Activated CD4-positive, alpha-beta memory T cell treated with anti-CD3 and anti-CD28 coated beads, Interleukin-2, amount 10 ng/mL, durations not matched to agents 7 days and 5 days (primary cell): ENCODE measurements around the gene ZNF775. TPM values are rescaled to one million over a fixed set of nuclear protein-coding genes. Genes with fewer than 3 reads are reported as not detected.

ENCODE experiments used
- CTCF ChIA-PET: fragments of 350-600 bp; sonication (Branson Sonifier 250); formaldehyde crosslinking; loops from one replicate; lab custom pipeline; 2021; ENCODE audit warnings: antibody characterized with exemption, inconsistent platforms; lab: Charles Lee
- POLR2A ChIA-PET: fragments of 350-600 bp; sonication (Branson Sonifier 250); formaldehyde crosslinking; loops from one replicate; lab custom pipeline; 2021; ENCODE audit warnings: antibody characterized with exemption; lab: Charles Lee
- DNase-seq: peaks from one replicate; pipeline ENCODE4 v3.0.0-alpha.2; 2020
- H3K27ac Mint-ChIP-seq: one replicate; pipeline ENCODE4 v1.8.0; 2021; ENCODE audit warnings: mild to moderate bottlenecking, mixed read lengths
- H3K27me3 Mint-ChIP-seq: one replicate; pipeline ENCODE4 v1.8.0; 2021; ENCODE audit warnings: mixed read lengths
- H3K36me3 Mint-ChIP-seq: one replicate; pipeline ENCODE4 v1.8.0; 2021; ENCODE audit warnings: low read depth, mixed read lengths
- H3K4me1 Mint-ChIP-seq: one replicate; pipeline ENCODE4 v1.8.0; 2021; ENCODE audit warnings: mixed read lengths
- H3K4me3 Mint-ChIP-seq: one replicate; pipeline ENCODE4 v1.8.0; 2021; ENCODE audit warnings: mild to moderate bottlenecking, mixed read lengths
- H3K9me3 Mint-ChIP-seq: one replicate; pipeline ENCODE4 v1.8.0; 2021; ENCODE audit warnings: mixed read lengths
- total RNA-seq, 2 experiments: library from RNA; stranded (reverse); gene quantifications; one replicate each; pipeline ENCODE4 v1.2.3, GENCODE V29; 2021

Gene ZNF775
- total RNA-seq, 2 experiments from 2014 or later, result 6.4 to 7.1 TPM

GRCh38 chr7:150420987-150421674 lies 42.0 kb downstream of the ZNF775 start:
- Mint-ChIP-seq H3K27me3 (peaks cover 6% of the 10 kb centered on the region), H3K27ac (no peak overlapping the region), H3K4me3 (no peak overlapping the region), H3K4me1 (peaks cover 7% of the 10 kb centered on the region), H3K36me3 (no peaks in the 10 kb centered on the region), H3K9me3 (no peaks in the 10 kb centered on the region)
- ChIA-PET CTCF (interaction anchor here (0.8 to 2.0 kb wide), 11 partner anchors 10 to 295 kb away, joined by 3 to 7 read pairs (median 3); partner anchors contain the start of gene GIMAP1), POLR2A (no interaction called here)
- peak; percentile 87 for DNase-seq

- CTCF ChIA-PET, result interaction anchor here (0.8 to 2.0 kb wide), 11 partner anchors 10 to 294 kb away, joined by 3 to 7 read pairs (median 3); partner anchors contain the start of gene GIMAP1
- POLR2A ChIA-PET, result no interaction called here
Measured at GRCh38 chr7:150421831-150422230, 42.7 kb downstream of the ZNF775 start.

GRCh38 chr7:150425670-150426069 lies 46.5 kb downstream of the ZNF775 start:
- Mint-ChIP-seq H3K36me3 (no peaks in the 10 kb centered on the region), H3K9me3 (no peaks in the 10 kb centered on the region), H3K27ac (no peak overlapping the region), H3K4me3 (no peak overlapping the region), H3K4me1 (peaks cover 19% of the 10 kb centered on the region), H3K27me3 (peaks cover 5% of the 10 kb centered on the region)
- DNase-seq, result no peak
- ChIA-PET CTCF (no interaction called here), POLR2A (no interaction called here)

More at GRCh38 chr7:150421831-150422230, 42.7 kb downstream of the ZNF775 start:
- peaks cover 7% of the 10 kb centered on the region for H3K4me1 Mint-ChIP-seq
- peaks cover 6% of the 10 kb centered on the region for H3K27me3 Mint-ChIP-seq
- H3K9me3 Mint-ChIP-seq, result no peaks in the 10 kb centered on the region
- no peak overlapping the region for H3K27ac Mint-ChIP-seq
- no peaks in the 10 kb centered on the region for H3K36me3 Mint-ChIP-seq
- no peak overlapping the region for H3K4me3 Mint-ChIP-seq
- DNase-seq, result no peak

GRCh38 chr7:150428671-150429451 lies 49.7 kb downstream of the ZNF775 start:
- no peak overlapping the region for H3K4me3 Mint-ChIP-seq
- H3K36me3 Mint-ChIP-seq, result no peaks in the 10 kb centered on the region
- ChIA-PET POLR2A (no interaction called here), CTCF (interaction anchor here (1.0 kb wide), 1 partner anchor 72 kb away, joined by 3 read pairs; no protein-coding TSS in a partner anchor)
- H3K4me1 Mint-ChIP-seq, result peaks cover 31% of the 10 kb centered on the region
- peak; percentile 38 for DNase-seq
- H3K27ac Mint-ChIP-seq, result peak overlapping the region; percentile 18
- no peaks in the 10 kb centered on the region for H3K9me3 Mint-ChIP-seq
- H3K27me3 Mint-ChIP-seq, result peaks cover 2% of the 10 kb centered on the region

GRCh38 chr7:150429699-150430098 lies 50.6 kb downstream of the ZNF775 start:
- H3K4me3 Mint-ChIP-seq, result no peak overlapping the region
- H3K9me3 Mint-ChIP-seq, result no peaks in the 10 kb centered on the region
- ChIA-PET POLR2A (no interaction called here), CTCF (interaction anchor here (1.0 kb wide), 1 partner anchor 73 kb away, joined by 3 read pairs; no protein-coding TSS in a partner anchor)
- peaks cover 2% of the 10 kb centered on the region for H3K27me3 Mint-ChIP-seq
- no peaks in the 10 kb centered on the region for H3K36me3 Mint-ChIP-seq
- no peak overlapping the region for H3K27ac Mint-ChIP-seq
- DNase-seq, result no peak
- H3K4me1 Mint-ChIP-seq, result peaks cover 39% of the 10 kb centered on the region

- ChIA-PET POLR2A (interaction anchor here (1.5 kb wide), 1 partner anchor 325 kb away, joined by 3 read pairs; no protein-coding TSS in a partner anchor), CTCF (interaction anchor here (1.6 kb wide), 1 partner anchor 9 kb away, joined by 3 read pairs; no protein-coding TSS in a partner anchor)
- no peak for DNase-seq
- Mint-ChIP-seq H3K27ac (no peak overlapping the region), H3K9me3 (no peaks in the 10 kb centered on the region), H3K4me1 (peaks cover 47% of the 10 kb centered on the region), H3K36me3 (no peaks in the 10 kb centered on the region), H3K27me3 (peaks cover 2% of the 10 kb centered on the region), H3K4me3 (no peak overlapping the region)
Measured at GRCh38 chr7:150430465-150431085, 51.4 kb downstream of the ZNF775 start.

- POLR2A ChIA-PET, result interaction anchor here (1.5 kb wide), 1 partner anchor 324 kb away, joined by 3 read pairs; no protein-coding TSS in a partner anchor
- Mint-ChIP-seq H3K4me1 (peaks cover 52% of the 10 kb centered on the region), H3K36me3 (no peaks in the 10 kb centered on the region), H3K4me3 (no peak overlapping the region), H3K27me3 (peaks cover 2% of the 10 kb centered on the region), H3K27ac (no peak overlapping the region), H3K9me3 (no peaks in the 10 kb centered on the region)
- CTCF ChIA-PET, result interaction anchor here (0.7 to 2.0 kb wide), 3 partner anchors 10 to 796 kb away, joined by 3 to 7 read pairs (median 3); no protein-coding TSS in a partner anchor
- DNase-seq, result no peak
Measured at GRCh38 chr7:150431839-150432658, 52.9 kb downstream of the ZNF775 start.

- no peaks in the 10 kb centered on the region for H3K36me3 Mint-ChIP-seq
Measured at GRCh38 chr7:150432915-150433892, 54.1 kb downstream of the ZNF775 start.

GRCh38 chr7:150434240-150434639 lies 55.1 kb downstream of the ZNF775 start:
- ChIA-PET CTCF (interaction anchor here (1.2 to 2.0 kb wide), 4 partner anchors 13 to 321 kb away, joined by 4 to 7 read pairs (median 5); no protein-coding TSS in a partner anchor), POLR2A (interaction anchor here (2.1 kb wide), 1 partner anchor 28 kb away, joined by 7 read pairs; a partner anchor contains a TSS)
- no peaks in the 10 kb centered on the region for H3K9me3 Mint-ChIP-seq
- H3K36me3 Mint-ChIP-seq, result no peaks in the 10 kb centered on the region
- H3K27ac Mint-ChIP-seq, result peak overlapping the region; percentile 47
- no peak for DNase-seq
- H3K27me3 Mint-ChIP-seq, result peaks cover 2% of the 10 kb centered on the region
- peaks cover 48% of the 10 kb centered on the region for H3K4me1 Mint-ChIP-seq
- H3K4me3 Mint-ChIP-seq, result peak overlapping the region; percentile 66

More at GRCh38 chr7:150432915-150433892, 54.1 kb downstream of the ZNF775 start:
- H3K27me3 Mint-ChIP-seq, result peaks cover 2% of the 10 kb centered on the region
- CTCF ChIA-PET, result interaction anchor here (0.7 to 2.0 kb wide), 7 partner anchors 12 to 322 kb away, joined by 3 to 7 read pairs (median 4); no protein-coding TSS in a partner anchor
- H3K4me1 Mint-ChIP-seq, result peaks cover 52% of the 10 kb centered on the region
- peak overlapping the region; percentile 47 for H3K27ac Mint-ChIP-seq
- DNase-seq, result no peak
- H3K9me3 Mint-ChIP-seq, result no peaks in the 10 kb centered on the region
- peak overlapping the region; percentile 66 for H3K4me3 Mint-ChIP-seq
- POLR2A ChIA-PET, result interaction anchor here (0.6 to 2.1 kb wide), 2 partner anchors 27 to 75 kb away, joined by 3 to 7 read pairs; a partner anchor contains a TSS

GRCh38 chr7:150435047-150435389 lies 55.9 kb downstream of the ZNF775 start:
- Mint-ChIP-seq H3K27me3 (no peaks in the 10 kb centered on the region), H3K4me1 (peaks cover 50% of the 10 kb centered on the region), H3K4me3 (no peak overlapping the region), H3K27ac (no peak overlapping the region), H3K9me3 (no peaks in the 10 kb centered on the region), H3K36me3 (no peaks in the 10 kb centered on the region)
- no peak for DNase-seq
- CTCF ChIA-PET, result no interaction called here
- POLR2A ChIA-PET, result interaction anchor here (2.1 kb wide), 1 partner anchor 29 kb away, joined by 7 read pairs; a partner anchor contains a TSS
